ENCODE measurements around the gene MBTD1.

- TF ChIP-seq GATA2 (IDR thresholded peaks at IDR 0.05; ENCODE audit: low read depth, low read length) (no peak), GATA3 (IDR thresholded peaks at IDR 0.05; ENCODE audit: low read depth, low read length) (no peak)
These were observed 100.2 kb downstream of the MBTD1 start for GRCh38 chr17:51159604-51160003.

All from SH-SY5Y (cell line).